WTC11 (cell line): Measurements from ENCODE around the gene NGB. TPM values are rescaled to one million over a fixed set of nuclear protein-coding genes. Genes with fewer than 3 reads are reported as not detected.

Source experiments
- ATAC-seq: fragments of 200-7000 bp; cut with Tn5 transposase; 2 replicates; pipeline ENCODE4 v1.10.0; 2021; ENCODE audit warnings: mild to moderate bottlenecking, moderate library complexity
- CTCF ChIA-PET: fragments of 300-600 bp; sonication (Branson Sonifier 250); formaldehyde crosslinking; loops from one replicate; lab custom pipeline; 2021; ENCODE audit warnings: antibody characterized with exemption; lab: Charles Lee
- POLR2A ChIA-PET: fragments of 350-600 bp; sonication (Branson Sonifier 250); formaldehyde crosslinking; loops from one replicate; lab custom pipeline; 2021; ENCODE audit warnings: antibody characterized with exemption; lab: Charles Lee
- DNase-seq: peaks from one replicate; pipeline ENCODE4 v3.0.0; 2021; ENCODE audit warnings: low spot score
- H3K27ac Mint-ChIP-seq: 2 replicates; pipeline ENCODE4 v1.8.0; 2021; ENCODE audit warnings: mixed read lengths
- H3K27me3 Mint-ChIP-seq: 2 replicates; pipeline ENCODE4 v1.8.0; 2021; ENCODE audit warnings: low read depth, mild to moderate bottlenecking, moderate library complexity, mixed read lengths
- H3K36me3 Mint-ChIP-seq: 2 replicates; pipeline ENCODE4 v1.8.0; 2021; ENCODE audit warnings: mixed read lengths
- H3K4me1 Mint-ChIP-seq: 2 replicates; pipeline ENCODE4 v1.8.0; 2022; ENCODE audit warnings: mixed read lengths
- H3K4me3 Mint-ChIP-seq: 2 replicates; pipeline ENCODE4 v1.8.0; 2021; ENCODE audit warnings: mild to moderate bottlenecking, moderate library complexity, mixed read lengths
- H3K9me3 Mint-ChIP-seq: 2 replicates; pipeline ENCODE4 v1.8.0; 2021; ENCODE audit warnings: mixed read lengths
- ARID4B ChIP-seq: sonication (generic); formaldehyde crosslinking; IDR thresholded peaks from 2 replicates; pipeline ENCODE4 v1.8.0; 2023; ENCODE audit warnings: missing genetic modification reagents, mild to moderate bottlenecking, borderline replicate concordance
- FOXJ3 ChIP-seq: sonication (generic); formaldehyde crosslinking; IDR thresholded peaks from 2 replicates; pipeline ENCODE4 v1.9.0; 2021; ENCODE audit warnings: missing genetic modification reagents, mild to moderate bottlenecking, borderline replicate concordance
- GRHL2 ChIP-seq: fragments of 250-450 bp; sonication (Bioruptor Pico); IDR thresholded peaks from 2 replicates; pipeline ENCODE4 v1.8.0; 2022; ENCODE audit warnings: mild to moderate bottlenecking, moderate library complexity; ENCODE audit not compliant: insufficient replicate concordance, severe bottlenecking
- HMGA2 ChIP-seq: fragments of 250-450 bp; sonication (Bioruptor Pico); IDR thresholded peaks from 2 replicates; pipeline ENCODE4 v1.4.0; 2021; ENCODE audit warnings: mild to moderate bottlenecking, moderate library complexity
- HMGXB4 ChIP-seq: sonication (generic); formaldehyde crosslinking; IDR thresholded peaks from 2 replicates; pipeline ENCODE4 v1.8.1; 2023; ENCODE audit warnings: mild to moderate bottlenecking, moderate library complexity, missing genetic modification reagents
- JUN ChIP-seq: sonication (generic); formaldehyde crosslinking; IDR thresholded peaks from 2 replicates; pipeline ENCODE4 v1.8.0; 2023; ENCODE audit warnings: mild to moderate bottlenecking, missing genetic modification reagents
- MAX ChIP-seq: sonication (generic); formaldehyde crosslinking; IDR thresholded peaks from 2 replicates; pipeline ENCODE4 v1.8.0; 2022; ENCODE audit warnings: mild to moderate bottlenecking, missing genetic modification reagents
- NR1H2 ChIP-seq: sonication (generic); formaldehyde crosslinking; IDR thresholded peaks from 2 replicates; pipeline ENCODE4 v1.9.0; 2021; ENCODE audit warnings: mild to moderate bottlenecking, moderate library complexity, missing genetic modification reagents
- NR3C1 ChIP-seq: sonication (generic); formaldehyde crosslinking; conservative IDR thresholded peaks from 2 replicates; pipeline ENCODE4 v1.8.1; 2023; ENCODE audit warnings: low read depth, mild to moderate bottlenecking, missing genetic modification reagents
- RELA ChIP-seq: sonication (generic); formaldehyde crosslinking; IDR thresholded peaks from 2 replicates; pipeline ENCODE4 v1.8.1; 2022; ENCODE audit warnings: missing genetic modification reagents, mild to moderate bottlenecking, borderline replicate concordance
- SMAD3 ChIP-seq: sonication (generic); formaldehyde crosslinking; IDR thresholded peaks from 2 replicates; pipeline ENCODE4 v1.8.0; 2022; ENCODE audit warnings: missing genetic modification reagents, mild to moderate bottlenecking, borderline replicate concordance
- TEAD1 ChIP-seq: sonication (generic); formaldehyde crosslinking; IDR thresholded peaks from 2 replicates; pipeline ENCODE4 v1.8.0; 2022; ENCODE audit warnings: mild to moderate bottlenecking, missing genetic modification reagents
- TP53 ChIP-seq: sonication (generic); formaldehyde crosslinking; IDR thresholded peaks from 2 replicates; pipeline ENCODE4 v1.8.1; 2023; ENCODE audit warnings: mild to moderate bottlenecking, missing genetic modification reagents
- ZNF219 ChIP-seq: sonication (generic); formaldehyde crosslinking; IDR thresholded peaks from 2 replicates; pipeline ENCODE4 v1.8.0; 2023; ENCODE audit warnings: missing genetic modification reagents, mild to moderate bottlenecking, borderline replicate concordance
- ZNF232 ChIP-seq: sonication (generic); formaldehyde crosslinking; IDR thresholded peaks from 2 replicates; pipeline ENCODE4 v1.8.0; 2022; ENCODE audit warnings: mild to moderate bottlenecking, missing genetic modification reagents
- ZNF396 ChIP-seq: fragments of 250-450 bp; sonication (Bioruptor Pico); IDR thresholded peaks from 2 replicates; pipeline ENCODE4 v1.8.0; 2021; ENCODE audit warnings: mild to moderate bottlenecking, moderate library complexity, borderline replicate concordance
- ZNF425 ChIP-seq: fragments of 250-450 bp; sonication (Bioruptor Pico); conservative IDR thresholded peaks from 2 replicates; pipeline ENCODE4 v1.9.0; 2021; ENCODE audit warnings: mild to moderate bottlenecking
- ZNF671 ChIP-seq: fragments of 250-450 bp; sonication (Bioruptor Pico); IDR thresholded peaks from 2 replicates; pipeline ENCODE4 v1.8.0; 2021; ENCODE audit warnings: mild to moderate bottlenecking
- total RNA-seq: library from RNA; stranded (reverse); gene quantifications from 3 replicates; pipeline ENCODE4 v1.2.3, GENCODE V29; 2021
- TF ChIP-seq, protein P1 (sequence below): sonication (generic); formaldehyde crosslinking; IDR thresholded peaks from 2 replicates; pipeline ENCODE4 v1.8.0; 2023; ENCODE audit warnings: missing genetic modification reagents
- TF ChIP-seq, protein P2 (sequence below): sonication (generic); formaldehyde crosslinking; IDR thresholded peaks from 2 replicates; pipeline ENCODE4 v1.8.1; 2023; ENCODE audit warnings: mild to moderate bottlenecking, missing genetic modification reagents, moderate library complexity
- TF ChIP-seq, protein P3 (sequence below): fragments of 250-450 bp; sonication (Bioruptor Pico); IDR thresholded peaks from 2 replicates; pipeline ENCODE4 v1.9.0; 2021; ENCODE audit warnings: mild to moderate bottlenecking
- TF ChIP-seq, protein P4 (sequence below): sonication (generic); formaldehyde crosslinking; IDR thresholded peaks from 2 replicates; pipeline ENCODE4 v1.8.0; 2022; ENCODE audit warnings: mild to moderate bottlenecking, missing genetic modification reagents
- TF ChIP-seq, protein P5 (sequence below): sonication (generic); formaldehyde crosslinking; IDR thresholded peaks from 2 replicates; pipeline ENCODE4 v1.8.1; 2022; ENCODE audit warnings: low read depth, missing genetic modification reagents, borderline replicate concordance

The NGB gene
- total RNA-seq, 1 experiment from 2014 or later = 0.33 TPM

GRCh38 chr14:77275601-77276017 is 4.6 kb upstream of the NGB start (continued):
- TF ChIP-seq, protein P1, sequence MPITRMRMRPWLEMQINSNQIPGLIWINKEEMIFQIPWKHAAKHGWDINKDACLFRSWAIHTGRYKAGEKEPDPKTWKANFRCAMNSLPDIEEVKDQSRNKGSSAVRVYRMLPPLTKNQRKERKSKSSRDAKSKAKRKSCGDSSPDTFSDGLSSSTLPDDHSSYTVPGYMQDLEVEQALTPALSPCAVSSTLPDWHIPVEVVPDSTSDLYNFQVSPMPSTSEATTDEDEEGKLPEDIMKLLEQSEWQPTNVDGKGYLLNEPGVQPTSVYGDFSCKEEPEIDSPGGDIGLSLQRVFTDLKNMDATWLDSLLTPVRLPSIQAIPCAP (CRISPR knock-in tag) = no peak
- TF ChIP-seq RELA (CRISPR knock-in tag) (no peak), ZNF425 (CRISPR knock-in tag) (no peak), ZNF671 (CRISPR knock-in tag) (no peak)
- TF ChIP-seq, protein P2, sequence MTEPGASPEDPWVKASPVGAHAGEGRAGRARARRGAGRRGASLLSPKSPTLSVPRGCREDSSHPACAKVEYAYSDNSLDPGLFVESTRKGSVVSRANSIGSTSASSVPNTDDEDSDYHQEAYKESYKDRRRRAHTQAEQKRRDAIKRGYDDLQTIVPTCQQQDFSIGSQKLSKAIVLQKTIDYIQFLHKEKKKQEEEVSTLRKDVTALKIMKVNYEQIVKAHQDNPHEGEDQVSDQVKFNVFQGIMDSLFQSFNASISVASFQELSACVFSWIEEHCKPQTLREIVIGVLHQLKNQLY = no peak
- TF ChIP-seq, all 79 proteins: peak for 0

GRCh38 chr14:77275041-77275580 is 4.1 kb upstream of the NGB start:
- DNase-seq = no peak
- Mint-ChIP-seq H3K36me3 (peaks cover 4% of the 10 kb centered on the region; the same call in 1 of the 2 replicates), H3K27me3 (peaks cover 38% of the 10 kb centered on the region), H3K4me1 (peaks cover 5% of the 10 kb centered on the region), H3K9me3 (no peaks in the 10 kb centered on the region), H3K27ac (no peak overlapping the region), H3K4me3 (no peak overlapping the region)
- ChIA-PET POLR2A (no interaction called here), CTCF (interaction anchor here (0.7 to 4.7 kb wide), 10 partner anchors 16 to 402 kb away, joined by 3 to 26 read pairs (median 4); no protein-coding TSS in a partner anchor)
- ATAC-seq = no peak
- TF ChIP-seq NR3C1 (CRISPR knock-in tag) (no peak), TEAD1 (CRISPR knock-in tag) (no peak), ZNF219 (CRISPR knock-in tag) (no peak), RELA (CRISPR knock-in tag) (no peak), TP53 (no peak), SMAD3 (CRISPR knock-in tag) (no peak), GRHL2 (CRISPR knock-in tag) (no peak), ZNF396 (CRISPR knock-in tag) (no peak), HMGXB4 (CRISPR knock-in tag) (no peak), JUN (CRISPR knock-in tag) (no peak), FOXJ3 (no peak), MAX (no peak), ARID4B (CRISPR knock-in tag) (no peak), NR1H2 (CRISPR knock-in tag) (no peak), ZNF232 (CRISPR knock-in tag) (no peak), HMGA2 (CRISPR knock-in tag) (no peak)
- TF ChIP-seq, protein P3, sequence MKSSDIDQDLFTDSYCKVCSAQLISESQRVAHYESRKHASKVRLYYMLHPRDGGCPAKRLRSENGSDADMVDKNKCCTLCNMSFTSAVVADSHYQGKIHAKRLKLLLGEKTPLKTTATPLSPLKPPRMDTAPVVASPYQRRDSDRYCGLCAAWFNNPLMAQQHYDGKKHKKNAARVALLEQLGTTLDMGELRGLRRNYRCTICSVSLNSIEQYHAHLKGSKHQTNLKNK (CRISPR knock-in tag) = no peak
- TF ChIP-seq, protein P4, sequence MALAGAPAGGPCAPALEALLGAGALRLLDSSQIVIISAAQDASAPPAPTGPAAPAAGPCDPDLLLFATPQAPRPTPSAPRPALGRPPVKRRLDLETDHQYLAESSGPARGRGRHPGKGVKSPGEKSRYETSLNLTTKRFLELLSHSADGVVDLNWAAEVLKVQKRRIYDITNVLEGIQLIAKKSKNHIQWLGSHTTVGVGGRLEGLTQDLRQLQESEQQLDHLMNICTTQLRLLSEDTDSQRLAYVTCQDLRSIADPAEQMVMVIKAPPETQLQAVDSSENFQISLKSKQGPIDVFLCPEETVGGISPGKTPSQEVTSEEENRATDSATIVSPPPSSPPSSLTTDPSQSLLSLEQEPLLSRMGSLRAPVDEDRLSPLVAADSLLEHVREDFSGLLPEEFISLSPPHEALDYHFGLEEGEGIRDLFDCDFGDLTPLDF (CRISPR knock-in tag) = no peak
- TF ChIP-seq, protein P5, sequence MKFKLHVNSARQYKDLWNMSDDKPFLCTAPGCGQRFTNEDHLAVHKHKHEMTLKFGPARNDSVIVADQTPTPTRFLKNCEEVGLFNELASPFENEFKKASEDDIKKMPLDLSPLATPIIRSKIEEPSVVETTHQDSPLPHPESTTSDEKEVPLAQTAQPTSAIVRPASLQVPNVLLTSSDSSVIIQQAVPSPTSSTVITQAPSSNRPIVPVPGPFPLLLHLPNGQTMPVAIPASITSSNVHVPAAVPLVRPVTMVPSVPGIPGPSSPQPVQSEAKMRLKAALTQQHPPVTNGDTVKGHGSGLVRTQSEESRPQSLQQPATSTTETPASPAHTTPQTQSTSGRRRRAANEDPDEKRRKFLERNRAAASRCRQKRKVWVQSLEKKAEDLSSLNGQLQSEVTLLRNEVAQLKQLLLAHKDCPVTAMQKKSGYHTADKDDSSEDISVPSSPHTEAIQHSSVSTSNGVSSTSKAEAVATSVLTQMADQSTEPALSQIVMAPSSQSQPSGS (CRISPR knock-in tag) = no peak
